Neural cell (in vitro differentiated cells): Measurements from ENCODE around the gene ACTRT2. TPM values are rescaled to one million over a fixed set of nuclear protein-coding genes. Genes with fewer than 3 reads are reported as not detected.

Experiments used
- H2AFZ ChIP-seq: fragments of 200-600, 300-800 bp; sonication (generic), shearing (Covaris generic); 2 replicates; pipeline ENCODE4 v1.6.0; 2014; ENCODE audit warnings: low read depth, mild to moderate bottlenecking, antibody characterized with exemption, low read length, moderate library complexity
- H3F3A ChIP-seq: fragments of 200-600 bp; shearing (Covaris generic); 2 replicates; pipeline ENCODE4 v1.6.1; 2016; ENCODE audit warnings: mild to moderate bottlenecking, moderate library complexity, mixed read lengths, antibody characterized with exemption, low read length; ENCODE audit not compliant: insufficient read depth, poor library complexity, severe bottlenecking
- H3K27ac ChIP-seq: fragments of 200-600, 300-800 bp; sonication (generic), shearing (Covaris generic); 2 replicates; pipeline ENCODE4 v1.5.1; 2014; ENCODE audit warnings: mild to moderate bottlenecking, low read length, moderate library complexity
- H3K27me3 ChIP-seq: fragments of 300-800, 200-600 bp; sonication (generic), shearing (Covaris generic); 2 replicates; pipeline ENCODE4 v1.6.0; 2014; ENCODE audit warnings: mild to moderate bottlenecking, low read depth, low read length, moderate library complexity; ENCODE audit not compliant: insufficient read depth
- H3K36me3 ChIP-seq: fragments of 300-800, 200-600 bp; sonication (generic), shearing (Covaris generic); 2 replicates; pipeline ENCODE4 v1.5.1; 2014; ENCODE audit warnings: mild to moderate bottlenecking, antibody characterized with exemption, low read length, moderate library complexity; ENCODE audit not compliant: insufficient read depth
- H3K4me2 ChIP-seq: fragments of 300-800, 200-600 bp; sonication (generic), shearing (Covaris generic); 2 replicates; pipeline ENCODE4 v1.6.0; 2014; ENCODE audit warnings: mild to moderate bottlenecking, low read length
- H3K4me3 ChIP-seq: fragments of 300-800, 200-600 bp; sonication (generic), shearing (Covaris generic); 2 replicates; pipeline ENCODE4 v1.5.1; 2014; ENCODE audit warnings: mild to moderate bottlenecking, low read length, moderate library complexity
- H3K79me2 ChIP-seq: fragments of 200-600 bp; shearing (Covaris generic); replicated peaks from 2 replicates; pipeline ENCODE4 v1.6.0; 2014; ENCODE audit warnings: mild to moderate bottlenecking, low read length, moderate library complexity; ENCODE audit not compliant: insufficient read depth
- H3K9ac ChIP-seq: fragments of 300-800, 200-600 bp; sonication (generic), shearing (Covaris generic); 2 replicates; pipeline ENCODE4 v1.6.1; 2016; ENCODE audit warnings: mild to moderate bottlenecking, low read length, mixed read lengths
- H3K9me2 ChIP-seq: fragments of 200-600 bp; shearing (Covaris generic); 2 replicates; pipeline ENCODE4 v1.6.1; 2016; ENCODE audit warnings: mild to moderate bottlenecking, low read length, mixed read lengths; ENCODE audit not compliant: insufficient read depth
- H3K9me3 ChIP-seq: fragments of 200-600, 300-800 bp; sonication (generic), shearing (Covaris generic); 2 replicates; pipeline ENCODE4 v1.6.1; 2016; ENCODE audit warnings: mild to moderate bottlenecking, mixed run types, low read length, moderate library complexity, mixed read lengths
- H4K20me1 ChIP-seq: fragments of 200-600 bp; shearing (Covaris generic); 2 replicates; pipeline ENCODE4 v1.6.1; 2016; ENCODE audit warnings: mild to moderate bottlenecking, mixed run types; ENCODE audit not compliant: insufficient read depth
- EP300 ChIP-seq: fragments of 450-650 bp; conservative IDR thresholded peaks from 2 replicates; pipeline ENCODE4 v1.6.1; 2014; ENCODE audit warnings: antibody characterized with exemption, mild to moderate bottlenecking, moderate library complexity; ENCODE audit not compliant: poor library complexity, severe bottlenecking
- EZH2 ChIP-seq: fragments of 200-600, 300-800 bp; shearing (Covaris generic), sonication (generic); IDR thresholded peaks from 2 replicates; pipeline ENCODE4 v1.6.1; 2014; ENCODE audit warnings: antibody characterized with exemption, low read length, borderline replicate concordance, mild to moderate bottlenecking; ENCODE audit not compliant: insufficient read depth, poor library complexity, severe bottlenecking
- MXI1 ChIP-seq: fragments of 450-650 bp; conservative IDR thresholded peaks from 2 replicates; pipeline ENCODE4 v1.6.1; 2014; ENCODE audit warnings: antibody characterized with exemption, mild to moderate bottlenecking; ENCODE audit not compliant: poor library complexity, severe bottlenecking
- POLR2AphosphoS5 ChIP-seq: IDR thresholded peaks from 2 replicates; pipeline ENCODE4 v1.6.1; 2012
- RAD21 ChIP-seq: fragments of 450-650 bp; conservative IDR thresholded peaks from 2 replicates; pipeline ENCODE4 v1.6.1; 2014; ENCODE audit warnings: antibody characterized with exemption, mild to moderate bottlenecking, moderate library complexity
- SMC3 ChIP-seq: fragments of 450-650 bp; conservative IDR thresholded peaks from 2 replicates; pipeline ENCODE4 v1.6.1; 2014; ENCODE audit warnings: antibody characterized with exemption, mild to moderate bottlenecking, moderate library complexity; ENCODE audit not compliant: poor library complexity
- TAF1 ChIP-seq: IDR thresholded peaks from 2 replicates; pipeline ENCODE4 v1.6.1; 2012; ENCODE audit warnings: low read depth
- polyA plus RNA-seq: library from polyadenylated mRNA; depleted of rRNA; stranded (reverse); fragments of >200 nt; gene quantifications from 2 replicates; pipeline ENCODE4 v1.2.3, GENCODE V29; 2014
- TF ChIP-seq, protein P1 (sequence below): fragments of 450-650 bp; IDR thresholded peaks from 2 replicates; pipeline ENCODE4 v1.5.1; 2014; ENCODE audit warnings: antibody characterized with exemption, mild to moderate bottlenecking, moderate library complexity; ENCODE audit not compliant: poor library complexity, severe bottlenecking
- TF ChIP-seq, protein P2 (sequence below): IDR thresholded peaks from 2 replicates; pipeline ENCODE4 v1.6.1; 2012; ENCODE audit warnings: borderline replicate concordance

Gene ACTRT2
- polyA plus RNA-seq, 1 donor from 2014 or later: not detected

DNA sequence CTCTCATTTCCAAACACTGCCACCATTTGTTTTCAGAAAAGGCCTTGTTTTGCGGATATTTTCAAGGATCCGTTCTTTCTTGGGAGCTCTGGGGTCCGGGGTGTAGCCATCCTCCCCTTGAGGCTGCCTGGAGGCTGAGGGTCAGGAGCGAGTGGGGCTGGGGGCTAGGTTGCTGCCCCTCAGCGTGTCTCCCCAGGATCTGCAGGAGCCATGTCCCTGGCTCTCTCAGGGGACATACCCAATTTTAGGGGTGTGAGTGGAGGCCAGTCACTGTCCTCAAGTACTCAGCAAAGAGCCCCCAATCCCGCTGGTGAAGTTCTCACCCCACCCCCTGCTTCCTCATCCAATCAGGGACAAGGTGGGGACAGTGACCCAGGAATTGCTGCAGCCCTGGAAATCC, 32.7 kb downstream of the ACTRT2 start:
- H4K20me1 ChIP-seq: no peaks in the 10 kb centered on the region
- H3K27ac ChIP-seq: no peak overlapping the region
- H3K9me3 ChIP-seq: peaks cover 1% of the 10 kb centered on the region
- no peak overlapping the region for H3K9ac ChIP-seq
- no peaks in the 10 kb centered on the region for H3K36me3 ChIP-seq
- no peak overlapping the region for H3K4me2 ChIP-seq
- H3K4me3 ChIP-seq: no peak overlapping the region
- H3K9me2 ChIP-seq: no peaks in the 10 kb centered on the region
- no peaks in the 10 kb centered on the region for H3K79me2 ChIP-seq
- H3F3A ChIP-seq: no peaks in the 10 kb centered on the region
- no peak overlapping the region for H2AFZ ChIP-seq
- no peak for TF ChIP-seq SMC3
- H3K27me3 ChIP-seq: no peaks in the 10 kb centered on the region

DNA sequence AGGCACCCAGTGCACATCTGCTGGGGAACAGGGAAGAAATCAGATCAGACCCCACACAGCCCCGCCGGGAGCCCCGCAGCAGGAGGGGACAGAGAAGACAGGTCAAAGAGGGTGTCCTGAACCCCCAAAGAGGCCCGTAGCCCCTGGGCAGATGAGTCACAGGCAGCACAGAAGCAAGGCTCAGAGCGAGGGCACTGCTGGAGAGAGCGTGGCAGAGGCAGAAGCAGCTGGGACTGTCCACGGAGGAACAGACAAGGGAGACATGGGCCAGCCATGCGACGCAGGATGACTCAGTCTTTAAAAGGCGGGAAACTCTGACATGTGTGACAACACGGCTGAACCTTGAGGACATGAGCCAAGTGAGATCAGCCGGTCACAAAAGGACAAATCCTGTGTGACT, 33.2 kb downstream of the ACTRT2 start:
- Histone ChIP-seq H3K79me2 (no peaks in the 10 kb centered on the region), H2AFZ (no peak overlapping the region), H3K27me3 (no peaks in the 10 kb centered on the region), H3K4me2 (no peak overlapping the region), H3K9ac (no peak overlapping the region), H3K4me3 (no peak overlapping the region), H4K20me1 (no peaks in the 10 kb centered on the region), H3F3A (no peaks in the 10 kb centered on the region), H3K9me2 (no peaks in the 10 kb centered on the region), H3K27ac (no peak overlapping the region), H3K36me3 (no peaks in the 10 kb centered on the region), H3K9me3 (peaks cover 3% of the 10 kb centered on the region)
- no peak for TF ChIP-seq TAF1
- no peak for TF ChIP-seq SMC3
- no peak for TF ChIP-seq RAD21
- TF ChIP-seq, protein P1, sequence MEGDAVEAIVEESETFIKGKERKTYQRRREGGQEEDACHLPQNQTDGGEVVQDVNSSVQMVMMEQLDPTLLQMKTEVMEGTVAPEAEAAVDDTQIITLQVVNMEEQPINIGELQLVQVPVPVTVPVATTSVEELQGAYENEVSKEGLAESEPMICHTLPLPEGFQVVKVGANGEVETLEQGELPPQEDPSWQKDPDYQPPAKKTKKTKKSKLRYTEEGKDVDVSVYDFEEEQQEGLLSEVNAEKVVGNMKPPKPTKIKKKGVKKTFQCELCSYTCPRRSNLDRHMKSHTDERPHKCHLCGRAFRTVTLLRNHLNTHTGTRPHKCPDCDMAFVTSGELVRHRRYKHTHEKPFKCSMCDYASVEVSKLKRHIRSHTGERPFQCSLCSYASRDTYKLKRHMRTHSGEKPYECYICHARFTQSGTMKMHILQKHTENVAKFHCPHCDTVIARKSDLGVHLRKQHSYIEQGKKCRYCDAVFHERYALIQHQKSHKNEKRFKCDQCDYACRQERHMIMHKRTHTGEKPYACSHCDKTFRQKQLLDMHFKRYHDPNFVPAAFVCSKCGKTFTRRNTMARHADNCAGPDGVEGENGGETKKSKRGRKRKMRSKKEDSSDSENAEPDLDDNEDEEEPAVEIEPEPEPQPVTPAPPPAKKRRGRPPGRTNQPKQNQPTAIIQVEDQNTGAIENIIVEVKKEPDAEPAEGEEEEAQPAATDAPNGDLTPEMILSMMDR: no peak
- no peak for TF ChIP-seq EZH2
- no peak for TF ChIP-seq MXI1
- TF ChIP-seq EP300: no peak
- TF ChIP-seq POLR2AphosphoS5: no peak
- TF ChIP-seq, protein P2, sequence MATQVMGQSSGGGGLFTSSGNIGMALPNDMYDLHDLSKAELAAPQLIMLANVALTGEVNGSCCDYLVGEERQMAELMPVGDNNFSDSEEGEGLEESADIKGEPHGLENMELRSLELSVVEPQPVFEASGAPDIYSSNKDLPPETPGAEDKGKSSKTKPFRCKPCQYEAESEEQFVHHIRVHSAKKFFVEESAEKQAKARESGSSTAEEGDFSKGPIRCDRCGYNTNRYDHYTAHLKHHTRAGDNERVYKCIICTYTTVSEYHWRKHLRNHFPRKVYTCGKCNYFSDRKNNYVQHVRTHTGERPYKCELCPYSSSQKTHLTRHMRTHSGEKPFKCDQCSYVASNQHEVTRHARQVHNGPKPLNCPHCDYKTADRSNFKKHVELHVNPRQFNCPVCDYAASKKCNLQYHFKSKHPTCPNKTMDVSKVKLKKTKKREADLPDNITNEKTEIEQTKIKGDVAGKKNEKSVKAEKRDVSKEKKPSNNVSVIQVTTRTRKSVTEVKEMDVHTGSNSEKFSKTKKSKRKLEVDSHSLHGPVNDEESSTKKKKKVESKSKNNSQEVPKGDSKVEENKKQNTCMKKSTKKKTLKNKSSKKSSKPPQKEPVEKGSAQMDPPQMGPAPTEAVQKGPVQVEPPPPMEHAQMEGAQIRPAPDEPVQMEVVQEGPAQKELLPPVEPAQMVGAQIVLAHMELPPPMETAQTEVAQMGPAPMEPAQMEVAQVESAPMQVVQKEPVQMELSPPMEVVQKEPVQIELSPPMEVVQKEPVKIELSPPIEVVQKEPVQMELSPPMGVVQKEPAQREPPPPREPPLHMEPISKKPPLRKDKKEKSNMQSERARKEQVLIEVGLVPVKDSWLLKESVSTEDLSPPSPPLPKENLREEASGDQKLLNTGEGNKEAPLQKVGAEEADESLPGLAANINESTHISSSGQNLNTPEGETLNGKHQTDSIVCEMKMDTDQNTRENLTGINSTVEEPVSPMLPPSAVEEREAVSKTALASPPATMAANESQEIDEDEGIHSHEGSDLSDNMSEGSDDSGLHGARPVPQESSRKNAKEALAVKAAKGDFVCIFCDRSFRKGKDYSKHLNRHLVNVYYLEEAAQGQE: no peak

DNA sequence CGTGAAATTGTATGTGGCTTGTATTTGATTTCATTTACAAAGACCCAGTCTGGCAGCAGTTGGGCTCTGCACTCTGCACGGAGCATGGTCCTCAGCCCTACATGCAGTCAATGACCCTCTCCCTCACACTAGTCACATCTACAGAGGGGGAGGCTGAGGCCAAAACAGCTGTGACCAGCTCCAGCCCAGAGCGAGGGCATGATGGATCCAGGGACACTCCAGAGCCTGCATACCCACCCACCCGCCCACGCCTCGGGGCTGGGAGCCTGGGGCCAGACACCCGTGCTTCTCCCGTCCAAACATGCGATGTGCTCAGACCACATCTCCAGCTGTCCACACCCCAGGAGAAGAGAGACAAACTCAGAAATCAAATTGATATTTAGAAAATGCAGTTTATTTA, 33.8 kb downstream of the ACTRT2 start:
- no peaks in the 10 kb centered on the region for H3K36me3 ChIP-seq
- H3K9me3 ChIP-seq: peaks cover 3% of the 10 kb centered on the region
- no peak overlapping the region for H3K4me2 ChIP-seq
- no peaks in the 10 kb centered on the region for H3K9me2 ChIP-seq
- H3K27ac ChIP-seq: no peak overlapping the region
- H4K20me1 ChIP-seq: no peaks in the 10 kb centered on the region
- H3K27me3 ChIP-seq: no peaks in the 10 kb centered on the region
- no peak overlapping the region for H3K9ac ChIP-seq
- H3K79me2 ChIP-seq: no peaks in the 10 kb centered on the region
- H3K4me3 ChIP-seq: no peak overlapping the region
- TF ChIP-seq, protein P2: no peak
- TF ChIP-seq EZH2 (no peak), MXI1 (no peak), EP300 (no peak)
- H3F3A ChIP-seq: no peaks in the 10 kb centered on the region
- no peak overlapping the region for H2AFZ ChIP-seq
